Glutamatergic neuron (in vitro differentiated cells): ENCODE data around the gene MPP3. TPM values are rescaled to one million over a fixed set of nuclear protein-coding genes. Genes with fewer than 3 reads are reported as not detected.

ENCODE experiments used
- DNase-seq: peaks from one replicate; pipeline ENCODE4 v3.0.0; 2022
- H3K27ac Mint-ChIP-seq: one replicate; pipeline ENCODE4 v1.8.0; 2020; ENCODE audit warnings: mild to moderate bottlenecking, mixed read lengths, inconsistent platforms; ENCODE audit not compliant: unreplicated experiment
- H3K27me3 Mint-ChIP-seq: one replicate; pipeline ENCODE4 v1.8.0; 2020; ENCODE audit warnings: mild to moderate bottlenecking, moderate library complexity, mixed read lengths, inconsistent platforms; ENCODE audit not compliant: unreplicated experiment
- H3K36me3 Mint-ChIP-seq: one replicate; pipeline ENCODE4 v1.8.0; 2020; ENCODE audit warnings: mild to moderate bottlenecking, mixed read lengths, inconsistent platforms; ENCODE audit not compliant: unreplicated experiment
- H3K4me1 Mint-ChIP-seq: one replicate; pipeline ENCODE4 v1.8.0; 2020; ENCODE audit warnings: mild to moderate bottlenecking, low read depth, mixed read lengths, inconsistent platforms; ENCODE audit not compliant: unreplicated experiment
- H3K4me3 Mint-ChIP-seq: one replicate; pipeline ENCODE4 v1.8.0; 2020; ENCODE audit warnings: mild to moderate bottlenecking, mixed read lengths, inconsistent platforms; ENCODE audit not compliant: unreplicated experiment
- H3K9me3 Mint-ChIP-seq: one replicate; pipeline ENCODE4 v1.8.0; 2020; ENCODE audit warnings: mild to moderate bottlenecking, moderate library complexity, mixed read lengths, inconsistent platforms; ENCODE audit not compliant: unreplicated experiment
- CTCF ChIP-seq: fragments of 200-600 bp; sonication (generic); IDR thresholded peaks from one replicate; pipeline ENCODE4 v1.5.0; 2021; ENCODE audit not compliant: partially characterized antibody, unreplicated experiment
- total RNA-seq: library from RNA; stranded (reverse); fragmentation: NEBNext Ultra II Directional; extraction: Animal tissue kit (Norgen Biotek cat#: 25700); gene quantifications from one replicate; pipeline ENCODE4 v1.2.1, GENCODE V29; 2021; ENCODE audit not compliant: unreplicated experiment

MPP3 gene
- total RNA-seq, 1 donor from 2014 or later: 22.9 TPM

GRCh38 chr17:43754947-43755346 is 78.0 kb downstream of the MPP3 start:
- no peak for DNase-seq
- Mint-ChIP-seq H3K27me3 (peaks cover 10% of the 10 kb centered on the region), H3K4me3 (no peak overlapping the region), H3K9me3 (no peaks in the 10 kb centered on the region), H3K4me1 (no peaks in the 10 kb centered on the region), H3K27ac (no peak overlapping the region), H3K36me3 (no peaks in the 10 kb centered on the region)
- TF ChIP-seq CTCF: no peak

GRCh38 chr17:43753493-43754129 is 79.3 kb downstream of the MPP3 start:
- Mint-ChIP-seq H3K4me1 (no peaks in the 10 kb centered on the region), H3K36me3 (no peaks in the 10 kb centered on the region), H3K27me3 (peaks cover 11% of the 10 kb centered on the region), H3K27ac (no peak overlapping the region), H3K9me3 (no peaks in the 10 kb centered on the region), H3K4me3 (no peak overlapping the region)
- no peak for DNase-seq
- no peak for TF ChIP-seq CTCF

Other genes starting within 250 kb of the MPP3 start
- gene MEOX1, start 171.2 kb downstream of the MPP3 start, total RNA-seq: not detected
- gene SOST, start 74.4 kb downstream of the MPP3 start, total RNA-seq: not detected
- gene DUSP3, start 54.2 kb downstream of the MPP3 start, total RNA-seq: 54.6 TPM
- gene CFAP97D1, start 52.7 kb downstream of the MPP3 start, total RNA-seq: not detected
- gene CD300LG, start 14.0 kb upstream of the MPP3 start, total RNA-seq: not detected
- 51.6 TPM for gene MPP2, start 74.4 kb upstream of the MPP3 start, total RNA-seq
- gene PPY, start 109.3 kb upstream of the MPP3 start, total RNA-seq: not detected
- gene PYY, start 120.8 kb upstream of the MPP3 start, total RNA-seq: not detected
- 0.49 TPM for gene NAGS, start 171.5 kb upstream of the MPP3 start, total RNA-seq
- 22.6 TPM for gene TMEM101, start 181.8 kb upstream of the MPP3 start, total RNA-seq
- 57.9 TPM for gene LSM12, start 233.5 kb upstream of the MPP3 start, total RNA-seq
- gene G6PC3, start 237.6 kb upstream of the MPP3 start, total RNA-seq: 51.2 TPM